ENCODE results near the gene WDFY2.
"Not testable (repeated sequence)": the region's sequence is repeated elsewhere in the genome, so short reads cannot be mapped to it uniquely, and the experiment has no call there.

The WDFY2 gene

GRCh38 chr13:51564671-51565070 lies 19.6 kb upstream of the WDFY2 start:
- DNase-seq: no peak

- not testable (repeated sequence) for DNase-seq
Observed at GRCh38 chr13:51569001-51569400, 15.3 kb upstream of the WDFY2 start.

DNA sequence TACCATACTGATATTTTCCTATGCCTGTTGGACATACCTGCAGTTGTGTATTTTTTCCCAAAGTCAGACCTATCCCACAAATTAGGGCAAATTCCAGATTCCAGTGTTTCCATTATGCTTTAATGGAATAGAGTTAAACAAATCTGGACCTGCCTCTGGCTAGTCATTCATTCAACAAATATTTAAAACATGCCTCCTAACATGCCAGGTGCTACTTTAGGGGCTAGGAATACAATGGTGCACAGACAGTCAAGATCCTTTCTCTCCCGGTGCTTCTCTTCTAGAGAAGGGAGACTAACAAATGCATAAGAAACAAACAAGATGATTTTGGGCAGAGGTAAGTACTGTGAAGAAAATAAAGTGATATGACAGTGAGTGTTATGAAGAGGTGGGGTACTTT lies 7.5 kb upstream of the WDFY2 start:
- no peak for DNase-seq

- DNase-seq: no peak
Observed at GRCh38 chr13:51577690-51578089, 6.6 kb upstream of the WDFY2 start.

GRCh38 chr13:51579676-51580075 lies 4.6 kb upstream of the WDFY2 start:
- no peak for DNase-seq

DNA sequence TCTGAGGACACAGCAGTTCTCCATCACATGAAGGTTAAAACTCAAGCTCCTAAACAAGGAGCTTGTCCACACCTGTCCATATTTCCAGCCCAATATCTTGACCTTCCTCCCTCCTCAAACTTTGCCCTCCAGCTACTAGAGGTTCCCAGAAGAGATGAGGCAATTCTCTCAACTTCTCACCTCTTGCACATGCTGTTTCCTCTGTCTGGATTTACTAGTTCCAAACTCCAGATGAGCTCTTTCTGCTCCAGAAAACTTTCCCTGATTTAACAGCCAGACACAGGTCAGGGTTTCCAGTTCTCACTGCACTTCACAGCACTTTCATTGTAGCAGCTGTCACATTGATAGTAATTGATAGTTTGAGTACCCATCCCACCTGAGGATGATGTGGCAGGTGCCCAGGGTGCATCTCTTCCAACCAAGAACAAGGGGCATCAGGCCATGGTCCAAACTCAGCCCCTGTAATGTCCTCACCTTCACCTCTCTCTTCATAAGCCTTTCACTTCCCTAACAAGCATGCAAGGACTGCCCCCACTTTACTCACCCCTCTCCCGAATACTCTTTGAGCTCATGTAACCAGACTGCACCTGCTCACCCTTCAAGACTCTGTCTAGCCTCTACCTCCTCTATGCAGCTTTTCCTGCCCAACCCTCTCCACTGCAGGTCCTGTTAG lies 3.0 kb upstream of the WDFY2 start:
- no peak for DNase-seq

- DNase-seq: no peak
Observed at GRCh38 chr13:51583469-51583874, 790 bp upstream of the WDFY2 start.

DNA sequence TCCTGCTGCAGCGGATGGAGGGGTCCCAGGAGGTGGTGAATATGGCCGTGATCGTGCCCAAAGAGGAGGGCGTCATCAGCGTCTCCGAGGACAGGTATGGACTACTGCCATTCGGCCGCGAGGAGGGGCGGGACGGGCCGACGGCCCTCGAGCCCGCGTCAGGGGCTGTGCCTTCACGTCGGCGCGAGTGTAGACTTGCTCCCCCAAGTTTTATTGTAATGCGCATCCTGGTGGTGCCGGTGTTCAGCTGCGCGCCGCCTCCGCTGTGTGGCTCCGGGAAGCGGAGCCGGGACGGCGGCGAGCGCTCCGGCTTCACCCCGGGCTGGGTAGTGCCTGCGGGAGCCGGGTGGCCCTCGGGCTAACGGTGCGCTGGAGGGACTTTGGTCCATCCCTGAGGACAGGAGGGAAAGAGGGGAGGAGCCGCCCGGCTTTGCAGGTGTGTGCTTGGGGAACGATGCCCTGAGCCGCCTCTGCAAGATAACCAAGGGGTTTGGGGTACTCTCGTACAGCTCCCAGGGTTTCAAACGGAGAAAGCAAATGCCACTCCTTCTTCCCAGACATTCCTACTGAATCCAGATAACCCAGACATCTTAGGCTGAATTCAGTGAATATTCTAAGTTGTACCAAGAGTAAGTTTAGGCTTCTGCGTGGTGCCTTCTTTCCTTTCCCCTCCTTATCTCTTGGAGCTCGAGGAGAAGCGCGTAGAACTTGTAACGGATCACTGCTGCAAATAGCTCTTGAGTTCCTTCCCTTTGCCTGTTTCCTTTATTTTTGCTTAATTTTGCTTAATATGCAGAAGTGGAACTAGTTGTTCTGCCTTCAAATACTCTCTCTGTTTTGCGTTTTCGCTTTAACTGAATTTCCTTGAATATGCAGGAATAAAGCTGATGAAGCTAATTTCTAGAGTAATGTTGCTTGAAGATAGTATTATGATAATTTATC lies 740 bp downstream of the WDFY2 start:
- DNase-seq: no peak

DNA sequence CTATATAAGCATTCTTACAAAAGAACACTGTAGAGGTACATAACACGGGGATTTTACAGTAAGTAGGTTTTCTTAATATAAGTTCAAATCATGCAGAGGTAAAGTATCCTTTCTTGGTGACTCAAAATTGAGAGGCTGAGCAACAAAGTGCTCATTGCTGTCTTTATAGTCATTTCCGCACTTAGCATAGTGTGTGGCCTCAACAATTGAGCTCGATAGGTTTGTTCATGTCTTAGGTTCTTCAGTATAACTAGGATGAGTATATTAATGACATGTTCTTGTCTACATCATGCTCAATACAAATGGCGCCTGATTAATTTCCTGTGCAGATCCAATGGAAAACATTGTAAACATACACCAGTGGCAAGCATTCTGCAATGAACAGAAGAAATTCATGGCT lies 1.4 kb downstream of the WDFY2 start:
- DNase-seq: no peak

GRCh38 chr13:51587372-51587771 lies 3.1 kb downstream of the WDFY2 start:
- no peak for DNase-seq

GRCh38 chr13:51588406-51588949 lies 4.2 kb downstream of the WDFY2 start:
- no peak for DNase-seq

DNA sequence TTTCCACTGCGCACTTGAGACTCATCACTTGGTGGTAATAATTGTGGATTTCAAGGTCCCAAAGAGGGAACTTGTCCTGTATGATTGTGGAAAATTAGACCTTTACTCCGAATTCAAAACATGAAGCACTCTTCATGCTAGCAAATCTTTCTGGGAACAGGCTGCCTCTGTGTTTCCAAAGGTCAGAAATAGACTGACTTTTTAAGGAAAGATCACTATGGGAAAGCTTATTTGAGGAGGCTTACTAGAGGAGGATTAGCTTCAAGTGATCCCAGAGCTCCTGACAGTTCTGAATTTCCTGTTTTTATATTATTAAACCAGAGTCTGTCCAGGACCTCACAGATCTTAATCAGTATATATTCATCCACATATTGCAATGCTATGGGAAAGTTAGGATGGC lies 5.5 kb downstream of the WDFY2 start:
- DNase-seq: no peak

- DNase-seq: no peak
Observed at GRCh38 chr13:51590231-51590970, 6.1 kb downstream of the WDFY2 start.

DNA sequence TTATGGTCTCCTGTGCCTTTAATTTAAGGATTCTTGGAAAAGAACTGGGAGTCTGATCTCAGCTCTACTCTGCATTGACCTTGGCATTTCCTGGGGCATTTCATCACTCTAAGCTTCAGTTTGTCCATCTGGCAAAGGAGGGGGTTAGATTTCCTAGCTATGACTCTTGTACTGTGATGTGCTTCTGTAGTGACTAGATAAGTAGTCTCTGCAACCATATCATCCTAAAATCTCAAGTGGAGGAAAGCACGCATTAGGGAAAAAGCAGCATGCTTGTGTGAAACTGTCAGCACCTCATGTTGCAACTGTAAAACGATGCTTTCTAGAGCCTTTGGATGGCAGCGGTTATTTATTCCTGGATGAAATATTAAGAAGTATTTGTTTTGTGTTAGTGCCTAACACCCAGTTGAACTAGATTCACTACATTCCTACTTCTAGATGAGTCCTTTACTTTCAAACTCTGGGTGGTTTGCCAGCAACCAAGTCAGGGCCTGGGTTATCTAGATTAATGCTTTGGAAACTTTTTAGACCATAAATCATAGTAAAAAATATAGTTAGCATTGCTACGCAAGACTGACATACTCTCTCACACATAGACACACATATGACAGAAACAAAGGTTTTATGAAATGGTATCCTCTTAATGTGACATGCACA lies 6.8 kb downstream of the WDFY2 start:
- DNase-seq: no peak

GRCh38 chr13:51591938-51592337 lies 7.7 kb downstream of the WDFY2 start:
- DNase-seq: not testable (repeated sequence)

DNA sequence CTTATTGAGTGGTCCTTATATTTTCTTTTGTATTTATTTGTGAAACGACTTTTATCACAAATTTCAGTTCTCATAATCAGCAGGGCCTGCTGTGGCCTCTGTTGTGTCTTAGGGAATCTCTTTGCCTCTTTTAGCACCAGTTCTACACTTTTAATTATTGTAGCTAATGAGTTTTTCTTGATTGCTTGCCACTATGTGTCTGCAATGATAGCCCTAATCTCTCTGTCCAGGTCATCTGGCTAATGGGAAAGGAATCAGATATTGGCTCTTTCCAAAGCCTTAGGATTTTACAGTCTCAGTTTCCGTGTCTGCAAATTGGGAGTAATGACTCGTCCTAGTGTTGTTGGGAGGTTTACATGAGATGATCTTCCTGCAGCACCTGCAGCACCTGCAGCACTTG lies 10.2 kb downstream of the WDFY2 start:
- no peak for DNase-seq

GRCh38 chr13:51595416-51595815 lies 11.2 kb downstream of the WDFY2 start:
- DNase-seq: no peak

GRCh38 chr13:51596541-51596940 lies 12.3 kb downstream of the WDFY2 start:
- no peak for DNase-seq

DNA sequence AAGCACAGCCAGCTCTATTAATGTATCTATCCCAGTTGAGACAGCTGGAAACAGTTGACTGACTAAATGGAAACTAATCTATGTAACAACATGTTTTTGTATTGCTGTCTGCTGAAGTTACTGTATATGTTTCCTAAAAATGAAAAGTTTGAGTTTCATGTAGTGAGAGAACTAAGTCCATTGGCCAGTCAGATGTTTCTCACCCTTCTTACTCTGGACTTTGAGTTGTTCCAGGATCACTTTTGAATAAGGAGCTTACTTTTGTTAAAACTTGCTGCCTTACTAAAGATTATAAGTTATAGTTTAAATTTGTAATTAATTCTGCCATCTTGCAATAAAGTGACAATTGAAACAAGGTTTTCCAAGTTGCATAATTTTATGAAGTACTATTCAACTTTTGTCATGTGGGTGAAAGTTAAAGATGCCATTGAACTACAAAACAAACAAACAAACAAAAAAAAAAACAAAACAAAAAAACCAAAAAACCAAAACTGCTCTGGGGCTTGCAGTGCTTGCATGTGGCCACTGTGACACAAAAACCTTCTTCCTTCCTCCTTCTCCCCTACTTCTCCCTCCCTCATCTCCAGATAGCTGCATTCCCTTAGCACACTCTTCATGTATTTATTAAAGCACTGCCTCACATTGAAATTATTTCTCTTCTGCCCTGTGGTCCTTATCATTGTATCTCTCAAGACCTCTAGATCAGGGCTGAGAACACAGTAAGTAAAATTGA lies 15.3 kb downstream of the WDFY2 start:
- DNase-seq: no peak

GRCh38 chr13:51600703-51601102 lies 16.4 kb downstream of the WDFY2 start:
- DNase-seq: no peak

GRCh38 chr13:51601601-51602565 lies 17.6 kb downstream of the WDFY2 start:
- no peak for DNase-seq

All from femur (tissue), 1 donor.